GM06990 (cell line): ENCODE data around the gene ASCC2.

Experiments used
- DNase-seq: peaks from one replicate; pipeline ENCODE4 v3.0.0-alpha.2; 2011; ENCODE audit not compliant: insufficient read length; ENCODE audit errors: extremely low read depth
- H3K27me3 ChIP-seq: replicated peaks from 2 replicates; pipeline ENCODE4 v1.6.0; 2011; ENCODE audit warnings: low read length; ENCODE audit not compliant: control insufficient read depth, insufficient read depth
- H3K36me3 ChIP-seq: 2 replicates; pipeline ENCODE4 v1.5.1; 2011; ENCODE audit warnings: low read length; ENCODE audit not compliant: control insufficient read depth, insufficient read depth
- H3K4me3 ChIP-seq: replicated peaks from 2 replicates; pipeline ENCODE4 v1.5.1; 2011; ENCODE audit warnings: low read depth, mild to moderate bottlenecking, control low read depth, low read length
- CTCF ChIP-seq: IDR thresholded peaks from 2 replicates; pipeline ENCODE4 v1.5.1; 2011; ENCODE audit warnings: low read length, control low read depth, mild to moderate bottlenecking, inconsistent platforms; ENCODE audit not compliant: insufficient read depth, poor library complexity, severe bottlenecking

The ASCC2 gene

DNA sequence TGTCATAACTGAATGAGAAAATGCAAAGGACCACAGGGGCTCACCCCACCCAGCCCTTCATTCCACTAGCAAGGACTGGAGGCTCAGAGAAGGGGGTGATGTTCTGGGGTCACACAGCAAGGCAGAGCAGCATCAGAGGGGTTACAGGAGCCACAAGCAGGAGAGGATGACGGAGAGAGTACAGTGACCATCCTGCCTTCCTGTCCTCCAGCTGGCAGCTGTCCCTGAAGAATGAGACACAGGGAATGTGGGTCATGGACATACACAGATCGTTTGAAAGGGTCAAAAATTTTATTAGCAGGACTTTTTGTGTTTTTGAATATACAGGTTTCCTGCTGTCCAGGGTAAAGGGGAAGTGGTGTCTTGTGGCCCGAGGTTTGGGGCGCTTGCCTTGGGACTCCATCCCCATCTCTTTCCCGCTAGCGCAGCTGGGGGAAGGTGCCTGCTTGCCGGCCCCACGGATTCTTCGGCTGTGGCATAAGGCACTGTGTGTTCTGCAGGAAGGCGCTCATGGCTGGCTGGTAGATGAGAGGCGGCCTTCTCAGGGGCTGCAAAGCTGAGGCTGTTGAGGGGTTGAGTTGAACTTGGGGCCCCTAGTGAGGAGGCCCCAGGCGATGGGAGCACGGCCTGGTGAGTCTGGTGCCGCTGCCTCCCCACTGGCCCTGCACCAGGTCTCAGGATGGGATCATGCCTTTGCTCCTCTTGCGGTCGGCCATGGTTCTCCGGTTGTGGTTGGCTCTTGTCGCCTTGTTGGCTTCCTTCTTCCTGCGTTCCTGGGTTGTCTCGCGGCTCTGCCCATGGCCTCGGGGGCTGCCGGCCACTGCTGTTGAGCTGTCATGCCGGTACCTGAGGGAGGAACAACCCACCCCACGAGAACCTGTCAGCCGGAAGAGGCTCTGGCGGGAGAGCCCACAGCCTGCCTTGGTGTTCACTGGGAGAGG lies 49.5 kb downstream of the ASCC2 start:
- TF ChIP-seq CTCF: no peak
- Histone ChIP-seq H3K36me3 (peaks cover 43% of the 10 kb centered on the region), H3K27me3 (no peaks in the 10 kb centered on the region), H3K4me3 (no peak overlapping the region)
- no peak for DNase-seq

- no peaks in the 10 kb centered on the region for H3K27me3 ChIP-seq
- H3K36me3 ChIP-seq: peaks cover 34% of the 10 kb centered on the region
- DNase-seq: no peak
- no peak for TF ChIP-seq CTCF
- H3K4me3 ChIP-seq: no peak overlapping the region
Observed at GRCh38 chr22:29787371-29787980, 50.6 kb downstream of the ASCC2 start.

GRCh38 chr22:29786031-29786430 lies 52.0 kb downstream of the ASCC2 start:
- Histone ChIP-seq H3K4me3 (no peak overlapping the region), H3K27me3 (no peaks in the 10 kb centered on the region), H3K36me3 (peaks cover 26% of the 10 kb centered on the region)
- no peak for DNase-seq
- TF ChIP-seq CTCF: no peak

DNA sequence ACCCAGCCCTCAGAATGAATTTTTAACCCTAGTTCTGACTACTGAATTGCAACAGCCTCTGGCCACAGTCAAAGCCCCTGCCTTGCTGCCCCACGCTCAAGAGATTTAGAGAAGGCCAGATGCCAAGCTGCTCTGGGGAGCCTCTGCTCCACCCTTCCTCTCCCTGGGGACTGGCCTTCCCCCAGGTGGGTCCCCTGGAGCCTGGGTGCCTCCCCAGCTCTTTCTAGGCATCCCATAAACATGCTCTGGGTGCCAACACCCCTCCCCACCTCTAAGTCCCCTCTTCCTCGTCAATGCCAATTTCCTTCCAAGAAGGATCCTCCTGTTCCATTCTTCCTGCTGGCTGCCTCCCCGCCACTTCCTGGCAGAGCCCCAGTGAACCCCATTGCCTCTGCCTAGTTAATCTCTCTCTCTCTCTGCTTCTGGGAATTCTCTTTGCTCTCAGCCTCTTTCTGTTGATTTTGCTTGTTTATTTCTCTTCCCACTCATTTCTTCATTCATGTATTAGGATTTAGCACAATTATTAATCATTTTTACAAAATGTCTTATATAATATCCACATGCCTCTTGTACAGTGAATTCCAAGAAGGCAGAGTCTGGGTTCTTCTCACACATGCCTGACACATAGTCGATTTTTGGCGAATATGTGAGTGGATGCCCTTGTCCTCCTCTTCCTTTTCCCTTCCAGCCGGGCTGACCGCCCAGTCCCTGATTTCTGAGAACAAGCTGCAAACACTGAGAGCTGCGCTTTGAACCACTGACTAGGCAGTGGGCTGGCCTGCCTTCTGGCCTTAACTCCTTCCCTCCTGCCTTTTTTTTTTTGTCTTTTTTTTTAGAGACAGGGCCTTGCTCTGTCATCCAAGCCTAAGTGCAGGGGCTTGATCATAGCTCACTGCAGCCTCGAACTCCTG lies 53.4 kb downstream of the ASCC2 start:
- DNase-seq: no peak
- no peaks in the 10 kb centered on the region for H3K27me3 ChIP-seq
- TF ChIP-seq CTCF: no peak
- H3K4me3 ChIP-seq: no peak overlapping the region
- peaks cover 16% of the 10 kb centered on the region for H3K36me3 ChIP-seq

DNA sequence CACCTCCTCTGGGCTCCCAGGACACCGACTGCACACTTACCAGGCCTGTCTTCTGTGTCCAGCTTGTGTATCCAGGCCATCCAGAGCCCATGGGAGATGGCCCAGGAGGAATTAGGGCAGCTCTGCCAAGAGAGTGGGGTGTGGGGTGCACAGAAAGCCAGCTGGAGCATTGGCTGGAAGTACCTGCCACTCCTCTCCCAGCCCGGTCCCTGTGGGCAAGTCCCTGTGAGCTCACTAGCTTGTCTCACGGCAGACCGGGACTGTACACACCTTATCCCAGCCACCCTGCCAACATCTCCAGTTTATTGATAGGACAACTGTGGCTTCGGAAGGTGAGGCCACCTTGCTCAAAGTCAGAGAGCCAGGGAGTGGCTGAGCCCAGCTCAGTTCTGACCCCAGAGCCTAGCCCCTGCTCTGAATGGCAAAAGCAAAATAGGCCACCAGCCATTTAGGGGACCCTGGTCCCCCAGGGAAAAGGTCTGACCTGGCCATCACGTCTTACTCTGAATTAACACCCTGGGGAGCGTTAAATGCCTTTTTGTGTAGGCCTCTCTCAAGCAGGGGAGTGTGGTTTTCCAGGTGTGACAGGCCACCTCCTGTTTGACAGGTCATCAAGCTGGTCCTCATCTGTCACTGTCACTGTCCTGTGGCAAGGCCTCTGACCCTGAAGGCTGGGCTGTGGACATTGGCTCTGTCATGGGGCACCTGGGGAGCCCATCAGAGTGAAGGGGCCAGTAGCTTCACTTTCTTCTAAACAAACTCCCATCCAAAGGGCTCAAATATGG lies 55.8 kb downstream of the ASCC2 start:
- TF ChIP-seq CTCF: no peak
- H3K4me3 ChIP-seq: no peak overlapping the region
- H3K27me3 ChIP-seq: no peaks in the 10 kb centered on the region
- no peak for DNase-seq
- peaks cover under 1% of the 10 kb centered on the region; the same call in 1 of the 2 replicates for H3K36me3 ChIP-seq
